Caco-2 (cell line): ENCODE data around the gene RGS16. TPM values are rescaled to one million over a fixed set of nuclear protein-coding genes. Genes with fewer than 3 reads are reported as not detected.

Experiments used
- BruUV-seq: library from RNA; stranded (reverse); fragments of 400-500 nt; replicated peaks from 2 replicates; lab custom pipeline; 2021; lab: Mats Ljungman, UMichigan
- CTCF ChIA-PET: fragments of 300-600 bp; sonication (Branson Sonifier 250); formaldehyde crosslinking; loops from one replicate; lab custom pipeline; 2022; ENCODE audit warnings: antibody characterized with exemption; lab: Charles Lee
- POLR2A ChIA-PET: fragments of 300-600 bp; sonication (Branson Sonifier 250); formaldehyde crosslinking; loops from one replicate; lab custom pipeline; 2022; ENCODE audit warnings: antibody characterized with exemption; lab: Charles Lee
- DNase-seq, 2 experiments: peaks; one replicate each; pipeline versions ENCODE4 v3.0.0 to v3.0.0-alpha.2; 2020 to 2022
- H3K27me3 ChIP-seq: replicated peaks from 2 replicates; pipeline ENCODE4 v1.6.0; 2011; ENCODE audit warnings: low read length; ENCODE audit not compliant: control insufficient read depth, insufficient read depth
- H3K36me3 ChIP-seq: 2 replicates; pipeline ENCODE4 v1.5.1; 2011; ENCODE audit warnings: low read length; ENCODE audit not compliant: control insufficient read depth, insufficient read depth
- H3K4me1 ChIP-seq: fragments of 250-450 bp; sonication (Bioruptor Pico); 2 replicates; pipeline ENCODE4 v1.5.1; 2020; ENCODE audit warnings: mild to moderate bottlenecking
- H3K4me3 ChIP-seq: 2 replicates; pipeline ENCODE4 v1.5.1; 2011; ENCODE audit warnings: low read depth, mild to moderate bottlenecking, control low read depth, low read length
- H3K9me3 ChIP-seq: fragments of 250-450 bp; sonication (Bioruptor Pico); 2 replicates; pipeline ENCODE4 v1.5.1; 2020; ENCODE audit warnings: mild to moderate bottlenecking, moderate library complexity
- H3K27ac Mint-ChIP-seq: one replicate; pipeline ENCODE4 v1.8.0; 2022; ENCODE audit warnings: mixed read lengths; ENCODE audit not compliant: unreplicated experiment
- H3K27me3 Mint-ChIP-seq: one replicate; pipeline ENCODE4 v1.8.0; 2022; ENCODE audit warnings: mixed read lengths; ENCODE audit not compliant: insufficient read depth, unreplicated experiment
- H3K36me3 Mint-ChIP-seq: one replicate; pipeline ENCODE4 v1.8.0; 2022; ENCODE audit warnings: mild to moderate bottlenecking, mixed read lengths; ENCODE audit not compliant: insufficient read depth, unreplicated experiment
- H3K4me1 Mint-ChIP-seq: one replicate; pipeline ENCODE4 v1.8.0; 2022; ENCODE audit warnings: low read depth, mixed read lengths; ENCODE audit not compliant: unreplicated experiment
- H3K4me3 Mint-ChIP-seq: one replicate; pipeline ENCODE4 v1.8.0; 2022; ENCODE audit warnings: mild to moderate bottlenecking, moderate library complexity, mixed read lengths; ENCODE audit not compliant: unreplicated experiment
- H3K9me3 Mint-ChIP-seq: one replicate; pipeline ENCODE4 v1.8.0; 2022; ENCODE audit warnings: mixed read lengths; ENCODE audit not compliant: unreplicated experiment
- intact Hi-C: fragments of 100-400 bp; cut with micrococcal nuclease; formaldehyde crosslinking; loops from one replicate; pipeline ENCODE4 v1.10.0; 2022; ENCODE audit not compliant: unreplicated experiment
- total RNA-seq: library from RNA; stranded (reverse); gene quantifications from 2 replicates; pipeline ENCODE4 v1.2.3, GENCODE V29; 2022
- TF ChIP-seq, protein P1 (sequence below), 2 experiments: fragments of 200-600 bp in 1 of 2; IDR thresholded peaks; 1 replicate in 1 of 2; 2 replicates in 1 of 2; pipeline versions ENCODE4 v1.5.1 to v1.8.0; 2011 to 2022; ENCODE audit warnings: antibody characterized with exemption in 1 of 2, control low read depth in 1 of 2, inconsistent platforms in 1 of 2, low read depth in 1 of 2, low read length in 1 of 2, mild to moderate bottlenecking in 1 of 2, moderate library complexity in 1 of 2; ENCODE audit not compliant: insufficient read depth in 1 of 2, severe bottlenecking in 1 of 2, unreplicated experiment in 1 of 2

RGS16 gene
- total RNA-seq, 1 experiment from 2014 or later: 1.2 TPM

- Mint-ChIP-seq H3K4me1 (peaks cover 47% of the 10 kb centered on the region), H3K9me3 (no peaks in the 10 kb centered on the region), H3K4me3 (peak overlapping the region; percentile 46), H3K36me3 (no peaks in the 10 kb centered on the region), H3K27me3 (no peaks in the 10 kb centered on the region), H3K27ac (peak overlapping the region; percentile 27)
- no peaks in the 10 kb centered on the region for H3K36me3 ChIP-seq
- intact Hi-C loops: no loop called here
- H3K27me3 ChIP-seq: no peaks in the 10 kb centered on the region
- no TSS peak for BruUV-seq
- DNase-seq: no peak
- TF ChIP-seq, protein P1, sequence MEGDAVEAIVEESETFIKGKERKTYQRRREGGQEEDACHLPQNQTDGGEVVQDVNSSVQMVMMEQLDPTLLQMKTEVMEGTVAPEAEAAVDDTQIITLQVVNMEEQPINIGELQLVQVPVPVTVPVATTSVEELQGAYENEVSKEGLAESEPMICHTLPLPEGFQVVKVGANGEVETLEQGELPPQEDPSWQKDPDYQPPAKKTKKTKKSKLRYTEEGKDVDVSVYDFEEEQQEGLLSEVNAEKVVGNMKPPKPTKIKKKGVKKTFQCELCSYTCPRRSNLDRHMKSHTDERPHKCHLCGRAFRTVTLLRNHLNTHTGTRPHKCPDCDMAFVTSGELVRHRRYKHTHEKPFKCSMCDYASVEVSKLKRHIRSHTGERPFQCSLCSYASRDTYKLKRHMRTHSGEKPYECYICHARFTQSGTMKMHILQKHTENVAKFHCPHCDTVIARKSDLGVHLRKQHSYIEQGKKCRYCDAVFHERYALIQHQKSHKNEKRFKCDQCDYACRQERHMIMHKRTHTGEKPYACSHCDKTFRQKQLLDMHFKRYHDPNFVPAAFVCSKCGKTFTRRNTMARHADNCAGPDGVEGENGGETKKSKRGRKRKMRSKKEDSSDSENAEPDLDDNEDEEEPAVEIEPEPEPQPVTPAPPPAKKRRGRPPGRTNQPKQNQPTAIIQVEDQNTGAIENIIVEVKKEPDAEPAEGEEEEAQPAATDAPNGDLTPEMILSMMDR (IDR thresholded peaks at IDR 0.05; ENCODE audit: insufficient read depth in 1 of 2, low read depth in 1 of 2, low read length in 1 of 2, severe bottlenecking in 1 of 2, unreplicated experiment in 1 of 2): no peak
- H3K9me3 ChIP-seq: no peaks in the 10 kb centered on the region
- ChIA-PET CTCF (no interaction called here), POLR2A (no interaction called here)
- no peak overlapping the region for H3K4me3 ChIP-seq
- H3K4me1 ChIP-seq: peaks cover 16% of the 10 kb centered on the region; the same call in 1 of the 2 replicates
Observed at GRCh38 chr1:182631954-182632353, 27.8 kb upstream of the RGS16 start.

- Mint-ChIP-seq H3K27me3 (no peaks in the 10 kb centered on the region), H3K4me1 (peaks cover 47% of the 10 kb centered on the region), H3K9me3 (no peaks in the 10 kb centered on the region), H3K4me3 (no peak overlapping the region), H3K27ac (peak overlapping the region; percentile 25), H3K36me3 (no peaks in the 10 kb centered on the region)
- BruUV-seq: no TSS peak
- Histone ChIP-seq H3K4me3 (no peak overlapping the region), H3K36me3 (no peaks in the 10 kb centered on the region), H3K27me3 (no peaks in the 10 kb centered on the region), H3K9me3 (no peaks in the 10 kb centered on the region), H3K4me1 (peaks cover 16% of the 10 kb centered on the region; the same call in 1 of the 2 replicates)
- ChIA-PET POLR2A (no interaction called here), CTCF (no interaction called here)
- DNase-seq: no peak
- intact Hi-C loops: no loop called here
- TF ChIP-seq, protein P1 (IDR thresholded peaks at IDR 0.05; ENCODE audit: insufficient read depth in 1 of 2, low read depth in 1 of 2, low read length in 1 of 2, severe bottlenecking in 1 of 2, unreplicated experiment in 1 of 2): no peak
Observed at GRCh38 chr1:182631053-182631677, 27.0 kb upstream of the RGS16 start.

- TF ChIP-seq, protein P1 (IDR thresholded peaks at IDR 0.05; ENCODE audit: insufficient read depth in 1 of 2, low read depth in 1 of 2, low read length in 1 of 2, severe bottlenecking in 1 of 2, unreplicated experiment in 1 of 2): no peak
- intact Hi-C loops: no loop called here
- DNase-seq: no peak
- no peaks in the 10 kb centered on the region for H3K27me3 ChIP-seq
- H3K36me3 Mint-ChIP-seq: no peaks in the 10 kb centered on the region
- no peak overlapping the region for H3K4me3 ChIP-seq
- ChIA-PET CTCF (no interaction called here), POLR2A (no interaction called here)
- no peaks in the 10 kb centered on the region for H3K36me3 ChIP-seq
- H3K27ac Mint-ChIP-seq: peak overlapping the region; percentile 43
- H3K9me3 ChIP-seq: no peaks in the 10 kb centered on the region
- no peaks in the 10 kb centered on the region for H3K27me3 Mint-ChIP-seq
- H3K4me1 Mint-ChIP-seq: peaks cover 47% of the 10 kb centered on the region
- BruUV-seq: no TSS peak
- no peak overlapping the region for H3K4me3 Mint-ChIP-seq
- no peaks in the 10 kb centered on the region for H3K9me3 Mint-ChIP-seq
- peaks cover 16% of the 10 kb centered on the region; the same call in 1 of the 2 replicates for H3K4me1 ChIP-seq
Observed at GRCh38 chr1:182630586-182630985, 26.4 kb upstream of the RGS16 start.
